Measurements from ENCODE around the gene GUCA2A.

The GUCA2A gene

GRCh38 chr1:42176902-42177519, 12.5 kb upstream of the GUCA2A start:
- no peak for DNase-seq (ENCODE audit: low read depth)

- no peak for DNase-seq (ENCODE audit: low read depth)
Observed at GRCh38 chr1:42175314-42176054, 10.9 kb upstream of the GUCA2A start.

DNA sequence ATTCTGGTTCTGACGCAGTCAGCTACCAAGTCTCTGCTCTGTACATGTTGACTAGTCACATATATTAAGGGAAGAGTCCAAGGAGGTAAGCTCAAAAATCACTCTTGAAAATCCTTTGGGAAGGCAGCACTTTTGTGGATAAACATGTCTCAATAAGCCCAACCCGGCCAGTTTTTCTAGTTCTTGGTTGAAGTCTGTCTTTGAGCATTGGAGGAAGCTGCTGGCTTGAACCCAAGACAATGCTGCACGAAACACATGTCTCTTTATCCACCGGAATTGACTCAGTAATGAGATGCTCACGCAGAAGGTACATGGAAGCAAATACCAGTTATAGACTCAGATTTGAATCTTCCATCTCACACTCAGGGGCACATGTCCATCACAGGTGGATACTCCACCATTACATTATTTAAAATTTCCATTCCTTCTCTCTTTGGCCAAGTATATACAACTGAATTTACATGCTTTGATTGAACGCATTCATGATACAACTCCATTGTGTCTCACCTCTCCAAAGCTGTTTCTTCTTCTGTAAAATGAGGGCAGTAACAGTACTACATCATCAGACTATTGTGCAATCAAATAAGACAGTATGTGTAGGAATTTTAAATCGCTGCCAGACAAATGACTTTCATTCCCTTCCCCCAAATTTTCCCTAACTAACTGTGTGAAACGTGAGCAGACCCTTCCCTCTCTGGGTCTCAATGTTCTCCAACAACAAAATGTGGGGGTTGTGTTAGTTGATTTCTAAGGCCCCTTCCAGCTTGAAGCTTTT, 9.6 kb upstream of the GUCA2A start:
- no peak for DNase-seq (ENCODE audit: low read depth)

DNA sequence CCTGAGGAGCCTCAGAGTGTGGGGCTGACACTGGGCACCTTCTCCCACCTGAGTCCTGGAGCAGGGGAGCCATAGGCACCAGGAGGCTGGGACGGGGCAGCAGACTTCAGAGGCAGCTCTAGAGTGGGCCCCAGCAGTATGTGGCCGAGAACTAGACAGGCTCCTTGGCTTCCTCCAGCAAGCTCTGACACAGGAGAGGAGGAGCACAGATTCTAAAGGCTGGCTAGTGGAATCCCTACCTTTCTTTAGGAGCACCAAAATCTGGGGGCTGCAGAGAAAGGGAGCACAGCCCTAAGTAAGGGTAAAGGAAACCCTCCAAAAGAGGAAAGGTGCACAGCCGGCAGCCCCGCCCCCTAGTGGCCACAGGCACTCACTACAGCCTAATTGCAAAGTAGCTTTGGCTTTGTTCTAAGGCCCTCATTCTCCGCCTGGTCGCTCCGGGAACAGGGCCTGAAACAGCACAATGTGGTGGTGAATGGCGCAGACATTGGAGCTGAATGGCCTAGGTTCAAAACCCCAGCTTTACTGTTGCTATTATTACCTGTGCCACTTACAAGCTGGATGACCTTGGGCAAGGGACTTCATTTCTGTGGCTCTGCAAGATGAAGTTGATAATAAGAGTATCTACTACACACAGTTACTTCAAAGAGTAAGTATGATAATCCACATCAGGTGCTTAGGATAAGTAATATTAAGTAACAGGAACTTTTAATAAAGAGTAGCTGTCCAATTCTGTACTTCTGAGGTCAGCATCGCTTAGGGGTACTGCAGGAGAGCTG, 8.8 kb upstream of the GUCA2A start:
- peak; percentile 30 for DNase-seq (ENCODE audit: low read depth)

DNA sequence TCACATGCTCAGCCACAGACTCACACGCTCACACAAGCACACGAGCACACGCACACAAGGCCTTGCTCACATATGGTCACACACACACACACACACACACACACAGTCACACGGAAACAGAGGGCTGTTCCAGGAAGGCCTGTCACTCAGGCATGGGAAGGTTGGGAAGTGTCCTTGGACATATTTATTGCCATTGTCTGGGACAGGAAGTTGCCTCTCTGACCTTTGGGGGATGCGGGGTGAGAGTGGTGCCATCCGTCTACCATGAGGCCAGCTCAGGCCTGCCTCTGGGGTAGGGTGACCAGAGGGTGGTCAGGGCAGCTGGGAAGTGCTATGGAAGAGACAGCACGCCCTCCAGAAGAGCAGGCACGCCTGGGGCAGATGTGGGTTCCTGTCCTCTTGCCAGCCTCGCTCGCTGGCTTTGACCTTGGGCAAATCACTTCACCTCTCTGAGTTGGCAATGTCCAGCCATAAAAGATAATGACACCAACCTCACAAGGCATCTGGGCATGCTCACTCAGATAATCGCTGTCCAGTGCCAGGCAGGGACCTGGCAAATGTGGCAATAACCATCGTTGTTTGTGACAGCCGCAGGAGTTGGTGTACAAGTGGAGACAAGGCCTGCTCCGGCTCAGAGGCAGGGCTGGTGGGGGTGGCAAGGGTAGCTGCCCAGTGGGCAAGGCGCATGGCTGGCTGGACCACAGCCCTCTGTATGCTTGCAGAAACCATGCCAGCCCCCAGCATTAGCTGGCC, 8.0 kb upstream of the GUCA2A start:
- no peak for DNase-seq (ENCODE audit: low read depth)

GRCh38 chr1:42171679-42172266, 7.2 kb upstream of the GUCA2A start:
- no peak for DNase-seq (ENCODE audit: low read depth)

DNA sequence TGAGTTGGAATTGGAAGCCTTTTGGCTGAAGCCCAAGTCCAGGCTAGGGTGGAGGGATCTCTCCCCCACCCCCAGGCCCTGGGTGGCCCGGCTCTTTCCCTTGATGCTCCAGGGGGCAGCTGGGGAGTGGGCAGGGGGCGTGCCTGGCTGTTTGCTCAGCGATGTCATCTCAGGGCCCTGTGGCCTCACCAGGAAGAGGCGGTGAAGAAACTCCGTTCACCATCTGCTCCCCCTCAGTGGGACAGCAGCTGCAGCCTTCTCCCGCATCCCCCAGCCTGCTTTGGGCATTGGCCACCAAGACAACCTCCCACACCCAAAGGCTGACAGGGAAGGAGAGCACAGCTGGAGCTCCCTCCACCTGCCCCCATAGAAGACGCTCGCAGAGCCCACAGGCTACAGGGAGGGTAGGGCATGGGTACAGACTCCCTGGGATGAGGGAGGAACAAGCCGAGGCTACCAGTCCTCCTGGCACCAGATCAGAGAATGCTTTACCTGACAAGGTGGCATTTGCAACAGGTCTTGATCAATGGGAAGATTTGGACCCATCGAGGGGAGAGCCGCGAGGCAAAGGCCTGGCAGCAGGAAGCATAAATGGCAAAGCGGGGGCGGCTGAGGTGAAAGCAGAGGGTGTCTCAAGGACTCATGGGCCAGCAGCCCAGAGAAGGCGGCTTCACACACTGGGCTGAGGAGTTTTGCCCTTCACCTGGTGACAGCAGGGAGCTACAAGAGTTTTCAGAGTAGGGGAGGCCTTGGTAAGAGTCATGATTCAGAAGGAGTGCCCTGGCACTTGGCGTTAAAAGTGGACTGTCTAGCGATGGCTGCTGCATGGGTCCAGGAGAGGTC, 6.5 kb upstream of the GUCA2A start:
- DNase-seq (ENCODE audit: low read depth), result no peak

DNA sequence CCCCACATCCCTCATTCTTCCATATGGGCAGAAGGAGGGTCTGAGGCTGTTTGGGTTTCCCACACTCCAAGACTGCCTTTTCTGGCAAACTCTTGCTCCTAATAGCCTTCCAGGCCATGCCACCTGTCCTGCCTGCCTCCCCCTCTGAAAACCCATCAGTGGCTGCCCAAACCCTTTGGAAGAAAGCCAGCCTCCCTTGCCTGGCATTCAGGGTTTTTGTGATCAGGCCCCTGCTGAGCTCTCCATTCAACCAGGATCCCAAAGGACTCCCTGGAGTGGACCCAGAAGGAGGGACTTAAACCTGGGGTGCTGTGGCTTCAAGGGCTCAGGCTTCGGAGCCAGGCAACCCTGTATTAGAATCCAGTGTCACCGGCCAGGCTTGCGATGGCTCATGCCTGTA, 4.2 kb upstream of the GUCA2A start:
- no peak for DNase-seq (ENCODE audit: low read depth)

DNA sequence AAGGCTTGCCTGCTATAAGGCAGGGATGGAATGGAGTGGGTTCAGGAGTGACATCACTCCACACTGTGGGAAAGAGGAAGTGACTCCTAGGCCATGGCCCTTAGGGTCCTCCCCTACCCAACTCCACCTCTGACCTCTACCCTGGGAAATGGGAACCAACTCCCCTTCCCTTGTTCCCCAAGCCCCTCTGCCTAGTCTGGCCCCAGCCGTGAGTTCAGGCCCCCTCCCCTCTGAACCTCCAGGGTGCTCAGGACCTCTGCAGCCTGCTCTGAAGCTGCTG, 3.8 kb upstream of the GUCA2A start:
- DNase-seq (ENCODE audit: low read depth), result no peak

DNA sequence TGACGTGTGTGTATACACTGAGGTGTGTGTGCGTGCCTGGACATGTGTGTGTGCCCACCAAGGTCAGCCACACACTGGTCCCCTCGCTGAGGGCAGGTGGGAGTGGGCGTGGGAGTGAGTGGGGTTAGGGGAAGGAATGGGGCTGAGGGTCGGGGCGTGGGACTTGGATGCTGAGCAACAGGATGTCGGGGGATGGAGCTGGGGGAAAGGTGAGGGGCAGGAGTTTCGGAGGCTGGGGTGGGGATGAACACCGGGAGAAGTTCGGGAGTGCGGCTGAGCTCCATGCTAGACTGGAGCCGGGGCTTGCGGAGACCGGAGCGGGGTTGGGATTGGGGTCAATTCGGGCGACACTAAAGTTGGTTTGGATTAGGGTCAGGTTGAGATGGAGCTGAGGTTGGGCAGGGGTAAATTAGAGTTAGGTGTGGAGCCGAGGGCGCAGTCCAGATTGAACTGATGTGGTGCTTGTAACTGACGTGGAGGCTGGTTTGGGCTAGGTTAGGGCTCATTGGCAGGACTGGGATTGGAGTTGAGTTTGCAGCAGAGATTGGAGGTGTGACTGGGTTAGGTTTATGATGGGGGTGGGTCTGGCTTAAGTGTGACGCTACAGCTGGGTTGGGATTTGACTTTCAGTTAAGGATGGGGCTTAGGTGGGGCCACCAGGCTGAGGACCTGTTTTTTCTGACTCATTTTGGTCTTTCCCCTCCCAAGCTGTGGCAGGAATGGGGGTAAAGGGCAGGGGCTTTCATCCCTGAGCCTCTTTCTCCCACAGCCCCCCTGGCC, 3.3 kb upstream of the GUCA2A start:
- DNase-seq (ENCODE audit: low read depth), result no peak

- DNase-seq (ENCODE audit: low read depth), result no peak
Observed at GRCh38 chr1:42165511-42166210, 1.1 kb upstream of the GUCA2A start.

DNA sequence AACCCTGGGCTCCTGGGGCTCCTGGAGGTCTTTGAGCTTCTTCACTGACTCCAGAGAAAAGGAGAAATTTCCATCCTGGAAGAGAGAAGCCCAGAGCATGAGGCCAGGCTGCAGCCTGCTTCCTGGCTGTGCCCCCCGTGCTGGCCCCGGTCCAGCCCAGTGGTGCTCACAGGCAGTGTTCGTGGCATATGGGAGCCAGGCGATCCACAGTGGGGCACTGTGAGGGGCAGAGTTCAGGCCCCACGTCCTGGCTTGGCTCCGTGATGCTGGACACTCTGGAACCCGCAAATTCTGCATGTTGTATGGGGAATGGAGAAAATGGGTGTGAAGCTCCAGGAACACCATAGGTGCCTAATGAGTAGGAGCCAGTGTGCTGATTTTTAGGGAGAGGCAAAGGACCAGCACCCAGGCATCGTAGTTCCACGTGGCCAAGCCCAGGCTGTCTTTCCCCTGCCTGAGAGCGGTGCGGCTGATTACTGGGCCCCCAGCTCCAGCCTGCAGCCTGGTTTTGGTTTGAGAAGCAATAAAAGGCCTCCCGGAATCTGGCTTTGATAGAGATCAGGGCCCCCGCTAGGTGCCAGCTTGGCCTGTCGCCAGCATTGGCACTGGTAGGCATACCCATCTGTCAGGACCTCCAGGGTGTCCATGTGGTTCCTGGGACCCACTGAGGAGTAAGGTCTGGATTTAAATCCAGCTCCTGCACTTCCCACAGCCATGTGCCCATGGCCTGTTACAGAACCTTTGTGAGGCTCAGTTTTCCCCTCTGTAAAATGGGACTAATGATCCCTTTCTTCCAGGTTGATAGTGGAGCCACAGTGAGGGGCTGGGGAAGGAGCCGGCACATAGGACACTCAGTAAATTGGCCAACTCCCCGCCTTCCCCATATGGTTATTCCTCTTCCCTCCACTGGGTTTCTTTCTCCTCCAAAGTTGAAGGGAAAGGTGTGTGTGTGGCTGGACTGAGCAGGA, 725 bp downstream of the GUCA2A start:
- no peak for DNase-seq (ENCODE audit: low read depth)

- DNase-seq (ENCODE audit: low read depth), result no peak
Observed at GRCh38 chr1:42163114-42163513, 1.4 kb downstream of the GUCA2A start.

GRCh38 chr1:42162181-42162580, 2.4 kb downstream of the GUCA2A start:
- no peak for DNase-seq (ENCODE audit: low read depth)

DNA sequence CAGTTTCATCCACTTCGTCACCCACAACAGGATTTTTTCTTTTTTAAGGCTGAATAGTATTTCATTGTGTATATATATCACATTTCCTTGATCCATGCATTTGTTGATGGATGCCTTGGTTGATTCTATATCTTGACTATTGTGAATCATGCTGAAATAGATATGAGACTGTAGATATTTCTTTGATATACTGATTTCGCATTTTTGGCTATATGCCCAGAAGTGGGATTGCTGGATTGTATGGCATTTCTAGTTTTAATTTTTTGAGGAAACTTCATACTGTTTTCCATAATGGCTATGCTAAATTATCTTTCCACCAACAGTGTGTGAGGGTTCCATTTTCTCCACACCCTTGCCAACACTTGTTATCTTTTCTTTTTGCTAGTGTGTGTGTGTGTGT, 6.4 kb downstream of the GUCA2A start:
- no peak for DNase-seq (ENCODE audit: low read depth)

DNA sequence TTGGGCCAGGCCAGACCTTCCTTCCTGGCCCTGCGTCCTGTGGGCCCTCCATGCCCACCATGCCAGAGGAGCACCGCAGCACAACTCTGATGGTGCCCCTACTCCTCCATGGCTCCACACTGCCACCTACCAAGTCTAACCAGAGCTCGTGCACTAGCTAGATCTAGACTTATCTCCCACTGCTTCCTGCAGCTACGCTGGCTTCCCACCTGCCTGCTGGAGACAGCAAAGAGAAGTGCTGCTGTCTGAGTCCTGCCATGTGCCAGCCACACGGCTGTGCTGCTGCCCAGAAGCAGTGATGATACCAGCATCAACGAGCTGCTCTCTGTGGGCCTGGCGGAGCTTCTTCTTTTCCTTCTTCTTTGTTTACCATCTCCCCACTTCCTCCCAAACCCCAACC, 6.9 kb downstream of the GUCA2A start:
- DNase-seq (ENCODE audit: low read depth), result no peak

GRCh38 chr1:42155362-42155761, 9.2 kb downstream of the GUCA2A start:
- no peak for DNase-seq (ENCODE audit: low read depth)

DNA sequence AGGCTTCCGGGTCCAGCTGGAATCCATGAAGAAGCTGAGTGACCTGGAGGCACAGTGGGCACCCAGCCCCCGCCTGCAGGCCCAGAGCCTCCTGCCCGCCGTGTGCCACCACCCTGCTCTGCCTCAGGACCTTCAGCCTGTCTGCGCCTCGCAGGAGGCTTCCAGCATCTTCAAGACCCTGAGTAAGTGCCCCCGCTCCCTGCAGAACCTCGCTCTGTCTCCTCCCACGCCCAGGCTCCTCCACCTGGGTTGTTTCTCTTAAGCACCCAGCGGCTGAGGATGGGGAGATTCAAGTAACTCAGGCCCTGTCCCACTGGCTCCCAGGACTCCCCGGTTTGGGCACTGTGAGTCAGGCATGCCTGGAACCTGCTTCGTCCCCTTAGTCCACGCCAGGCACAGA, 9.9 kb downstream of the GUCA2A start:
- no peak for DNase-seq (ENCODE audit: low read depth)
